RWPE1 (cell line): Measurements from ENCODE around the gene DTWD2.
"Not testable (repeated sequence)": the region's sequence is repeated elsewhere in the genome, so short reads cannot be mapped to it uniquely, and the experiment has no call there.

Experiments used
- CTCF ChIA-PET: fragments of 350-600 bp; sonication (Branson Sonifier 250); formaldehyde crosslinking; extraction: SDS; loops from one replicate; lab custom pipeline; 2021; lab: Yijun Ruan, JAX
- POLR2A ChIA-PET: fragments of 400-600 bp; formaldehyde crosslinking; extraction: SDS; loops from one replicate; lab custom pipeline; 2020; ENCODE audit warnings: antibody characterized with exemption; ENCODE audit not compliant: low non-redundant PET; lab: Yijun Ruan, JAX
- DNase-seq: peaks from one replicate; pipeline ENCODE4 v3.0.0; 2012; ENCODE audit warnings: low spot score
- H3K27ac ChIP-seq: fragments of 450-650 bp; 2 replicates; pipeline ENCODE4 v1.5.1; 2017
- CTCF ChIP-seq: fragments of 450-650 bp; conservative IDR thresholded peaks from 2 replicates; pipeline ENCODE4 v1.5.1; 2017; ENCODE audit warnings: low read depth, mild to moderate bottlenecking

Gene DTWD2

DNA sequence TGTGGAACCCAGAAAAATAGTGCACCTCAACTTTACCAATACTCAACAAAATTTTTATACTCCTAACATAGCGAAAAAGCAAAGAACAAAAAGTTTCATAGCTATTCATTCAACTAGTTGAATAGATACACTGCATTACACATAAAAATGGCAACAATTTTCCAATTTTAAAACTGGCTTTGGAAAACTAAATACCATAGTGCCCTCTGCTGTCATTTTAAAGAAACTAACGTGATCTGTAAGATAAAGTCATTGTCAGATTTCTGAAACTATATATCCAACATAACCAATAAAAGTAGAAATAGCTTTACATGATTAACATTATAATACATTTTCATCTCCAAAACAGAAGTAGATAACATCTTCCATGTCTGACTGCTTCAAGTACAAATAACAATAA is 31.6 kb downstream of the DTWD2 start:
- CTCF ChIA-PET, result interaction anchor here (0.5 to 1.6 kb wide), 8 partner anchors 10 to 496 kb away, joined by 3 to 4 read pairs (median 3); partner anchors contain the start of gene HSD17B4
- TF ChIP-seq CTCF, result peak; percentile 58
- DNase-seq, result peak; percentile 16
- POLR2A ChIA-PET, result no interaction called here
- H3K27ac ChIP-seq, result no peak overlapping the region

- POLR2A ChIA-PET, result no interaction called here
- no peak for TF ChIP-seq CTCF
Measured at GRCh38 chr5:118953652-118954005, 34.7 kb downstream of the DTWD2 start.

DNA sequence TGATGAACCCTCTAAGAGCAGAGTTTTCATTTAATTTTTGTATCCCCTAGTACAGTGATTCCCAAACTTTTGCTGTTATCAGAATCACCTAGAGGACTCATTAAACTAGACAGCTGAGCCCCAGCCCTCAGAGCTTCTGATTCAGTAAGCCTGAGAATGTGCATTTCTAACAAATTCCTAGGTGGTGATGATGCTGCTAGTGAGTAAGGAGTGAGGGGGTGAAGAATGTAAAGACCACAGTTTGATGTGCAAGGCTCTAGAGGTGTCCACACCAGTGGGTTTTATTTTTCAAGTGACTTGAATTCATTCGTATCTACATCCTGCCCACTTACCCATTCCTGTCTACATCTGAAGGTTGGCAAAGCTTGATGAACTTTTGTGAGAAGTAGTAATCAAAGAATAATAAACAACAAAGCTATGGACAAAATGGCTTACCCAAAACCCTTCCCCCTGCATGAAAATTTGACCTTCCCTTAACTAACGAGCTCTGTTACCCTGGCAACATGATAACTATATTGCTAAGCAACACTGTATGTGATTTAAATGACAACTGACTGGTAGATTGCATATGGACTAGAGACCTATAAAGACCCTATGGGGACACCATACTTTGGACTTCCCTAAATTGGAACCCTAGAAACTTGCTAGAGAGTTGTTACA is 35.2 kb downstream of the DTWD2 start:
- H3K27ac ChIP-seq, result no peak overlapping the region
- DNase-seq, result no peak
- POLR2A ChIA-PET, result no interaction called here
- CTCF ChIA-PET, result no interaction called here
- no peak for TF ChIP-seq CTCF

More at GRCh38 chr5:118953652-118954005, 34.7 kb downstream of the DTWD2 start:
- no peak overlapping the region for H3K27ac ChIP-seq
- DNase-seq, result no peak
- CTCF ChIA-PET, result no interaction called here

DNA sequence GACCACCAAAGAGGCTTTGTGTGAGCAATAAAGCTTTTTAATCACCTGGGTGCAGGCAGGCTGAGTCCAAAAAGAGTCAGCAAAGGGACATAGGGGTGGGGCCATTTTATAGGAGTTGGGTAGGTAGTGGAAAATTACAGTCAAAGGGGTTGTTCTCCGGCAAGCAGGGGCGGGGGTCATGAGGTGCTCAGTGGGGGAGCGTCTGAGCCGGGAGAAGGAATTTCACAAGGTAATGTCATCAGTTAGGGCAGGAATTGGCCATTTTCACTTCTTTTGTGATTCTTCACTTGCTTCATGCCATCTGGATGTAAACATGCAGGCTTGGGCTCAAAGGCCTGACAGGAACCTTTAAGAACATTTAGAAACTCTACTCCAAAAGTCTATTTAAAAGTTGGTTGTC is 36.0 kb downstream of the DTWD2 start:
- DNase-seq, CTCF ChIA-PET, H3K27ac ChIP-seq, POLR2A ChIA-PET: not testable (repeated sequence)

DNA sequence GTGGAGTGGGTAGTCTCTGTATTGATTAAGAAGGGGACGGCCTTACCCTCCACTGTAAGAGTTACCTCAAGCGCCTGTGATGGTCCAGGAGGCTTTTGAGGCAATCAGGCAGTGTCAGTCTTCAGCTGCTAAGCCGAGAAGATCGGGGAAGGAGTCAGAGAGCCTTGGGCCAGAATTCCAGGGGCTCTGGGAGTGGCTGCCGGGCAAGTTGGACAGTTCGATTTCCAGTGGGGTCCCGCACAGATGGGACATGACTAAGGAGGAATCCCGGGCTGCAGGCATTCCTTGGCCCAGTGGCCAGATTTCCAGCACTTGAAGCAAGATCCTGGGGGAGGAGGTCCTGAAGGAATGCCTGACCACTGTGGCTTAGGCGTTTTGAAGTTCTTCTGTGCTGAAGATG is 38.0 kb downstream of the DTWD2 start:
- DNase-seq, H3K27ac ChIP-seq, POLR2A ChIA-PET: not testable (repeated sequence)
- CTCF ChIA-PET, result interaction anchor here (0.6 kb wide), 1 partner anchor 461 kb away, joined by 7 read pairs; no protein-coding TSS in a partner anchor

DNA sequence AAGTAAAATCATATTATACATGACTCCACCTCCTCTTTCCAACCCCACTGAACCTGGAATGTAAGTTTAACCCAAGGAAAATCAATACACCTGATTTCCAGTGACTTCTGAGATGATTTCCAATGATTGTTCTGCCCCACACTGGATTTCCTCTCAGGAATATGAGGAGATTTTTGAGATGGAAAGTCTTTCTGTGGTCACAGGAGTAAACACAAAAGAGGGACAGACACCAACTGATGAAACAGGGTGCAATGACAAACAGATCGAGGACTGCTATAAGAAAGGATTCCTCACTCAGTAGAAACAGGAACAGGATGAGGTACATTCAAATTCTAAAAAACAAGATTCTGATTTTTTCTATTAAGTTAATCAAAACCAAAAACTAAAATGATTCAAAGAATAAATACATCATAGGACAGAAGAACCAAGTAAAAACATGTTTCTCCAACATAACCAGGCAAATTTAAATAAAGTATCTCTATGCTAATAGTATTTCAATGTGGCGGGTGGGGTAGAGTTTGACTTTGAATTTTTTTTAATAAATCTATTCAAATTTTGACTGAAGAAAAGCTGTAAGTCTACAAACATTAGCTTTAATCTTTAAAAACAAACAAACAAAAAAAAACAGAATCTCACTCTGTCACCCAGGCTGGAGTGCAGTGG is 42.1 kb downstream of the DTWD2 start:
- no peak overlapping the region for H3K27ac ChIP-seq
- ChIA-PET POLR2A (no interaction called here), CTCF (interaction anchor here (0.6 to 1.2 kb wide), 4 partner anchors 10 to 611 kb away, joined by 3 to 5 read pairs (median 4); no protein-coding TSS in a partner anchor)
- no peak for TF ChIP-seq CTCF
- no peak for DNase-seq

DNA sequence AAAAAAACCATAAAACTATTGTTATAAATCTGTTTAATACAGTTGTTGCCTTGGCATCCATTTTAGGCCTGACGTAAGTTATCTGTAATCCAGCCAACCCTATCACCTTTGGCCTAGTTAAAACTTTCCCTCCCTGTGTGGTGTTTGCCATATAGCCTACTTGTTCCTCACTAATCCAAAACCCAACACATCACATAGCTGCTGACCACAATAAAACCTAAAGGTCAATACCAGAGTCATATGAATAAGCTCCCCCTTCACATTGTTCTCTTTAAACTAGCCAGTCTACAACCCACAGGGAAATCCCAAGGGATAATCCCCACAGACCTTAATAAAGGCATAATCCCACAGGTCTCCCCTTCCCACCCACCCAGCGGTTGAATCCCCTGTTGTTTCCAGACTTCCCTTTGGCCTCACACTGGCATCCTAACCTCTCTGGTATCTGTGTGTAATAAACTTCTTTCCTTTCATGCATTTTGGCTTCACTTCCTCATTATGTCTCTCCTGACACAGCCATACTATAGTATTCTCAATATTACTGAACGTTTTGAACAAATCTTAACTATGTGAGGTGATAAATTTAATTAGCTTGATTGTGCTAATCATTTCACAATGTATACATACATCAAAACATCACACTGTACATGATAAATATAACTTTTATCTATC is 50.8 kb downstream of the DTWD2 start:
- DNase-seq, result no peak
- TF ChIP-seq CTCF, result no peak
- H3K27ac ChIP-seq, result no peak overlapping the region
- ChIA-PET POLR2A (no interaction called here), CTCF (no interaction called here)
